Measurements from ENCODE around the gene CNTN4.

Gene CNTN4

DNA sequence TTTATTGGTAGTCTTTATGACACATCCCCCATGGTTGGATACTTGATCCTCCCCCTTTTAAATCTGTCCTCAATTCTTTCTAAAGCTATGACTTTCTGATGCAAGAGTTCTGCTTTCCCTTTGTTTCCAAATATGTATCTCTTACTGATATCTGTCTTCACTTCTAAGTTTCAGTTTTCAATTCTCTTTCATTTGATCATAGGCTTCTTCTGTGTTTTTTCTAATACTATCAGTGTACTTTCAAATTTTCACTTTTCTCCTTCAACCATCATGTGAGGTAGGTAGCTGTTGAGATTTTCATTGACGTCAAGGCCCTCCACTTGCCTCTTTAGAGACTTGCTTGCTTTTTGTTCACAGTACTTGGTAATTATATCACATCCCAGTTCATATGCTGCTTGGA lies 436.5 kb downstream of the CNTN4 start:
- TF ChIP-seq, protein P1, sequence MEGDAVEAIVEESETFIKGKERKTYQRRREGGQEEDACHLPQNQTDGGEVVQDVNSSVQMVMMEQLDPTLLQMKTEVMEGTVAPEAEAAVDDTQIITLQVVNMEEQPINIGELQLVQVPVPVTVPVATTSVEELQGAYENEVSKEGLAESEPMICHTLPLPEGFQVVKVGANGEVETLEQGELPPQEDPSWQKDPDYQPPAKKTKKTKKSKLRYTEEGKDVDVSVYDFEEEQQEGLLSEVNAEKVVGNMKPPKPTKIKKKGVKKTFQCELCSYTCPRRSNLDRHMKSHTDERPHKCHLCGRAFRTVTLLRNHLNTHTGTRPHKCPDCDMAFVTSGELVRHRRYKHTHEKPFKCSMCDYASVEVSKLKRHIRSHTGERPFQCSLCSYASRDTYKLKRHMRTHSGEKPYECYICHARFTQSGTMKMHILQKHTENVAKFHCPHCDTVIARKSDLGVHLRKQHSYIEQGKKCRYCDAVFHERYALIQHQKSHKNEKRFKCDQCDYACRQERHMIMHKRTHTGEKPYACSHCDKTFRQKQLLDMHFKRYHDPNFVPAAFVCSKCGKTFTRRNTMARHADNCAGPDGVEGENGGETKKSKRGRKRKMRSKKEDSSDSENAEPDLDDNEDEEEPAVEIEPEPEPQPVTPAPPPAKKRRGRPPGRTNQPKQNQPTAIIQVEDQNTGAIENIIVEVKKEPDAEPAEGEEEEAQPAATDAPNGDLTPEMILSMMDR (conservative IDR thresholded peaks at IDR 0.05; ENCODE audit: low read depth, low read length) = no peak
- H3K4me3 ChIP-seq (ENCODE audit: low read depth, low read length) = no peak overlapping the region
- no peak for DNase-seq (ENCODE audit: low read depth)

DNA sequence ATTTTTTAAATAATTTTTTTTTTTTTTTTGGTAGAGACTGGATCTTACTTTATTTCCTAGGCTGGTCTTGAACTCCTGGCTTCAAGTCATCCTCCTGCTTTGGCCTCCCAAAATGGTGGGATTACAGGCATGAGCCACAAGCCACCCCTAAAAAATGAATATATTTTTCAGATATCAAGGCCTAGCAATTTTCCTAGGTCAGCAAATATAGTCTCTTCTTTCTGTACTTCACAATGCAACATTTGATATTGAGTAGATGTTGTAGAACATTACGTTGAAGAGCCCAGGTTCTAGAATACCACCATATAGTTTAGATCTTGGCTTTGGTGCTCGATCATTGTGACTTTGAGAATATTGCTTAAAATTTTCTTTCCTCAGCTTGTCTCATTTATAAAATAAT lies 437.9 kb downstream of the CNTN4 start:
- H3K4me3 ChIP-seq (ENCODE audit: low read depth, low read length) = no peak overlapping the region
- no peak for DNase-seq (ENCODE audit: low read depth)
- TF ChIP-seq, protein P1 (conservative IDR thresholded peaks at IDR 0.05; ENCODE audit: low read depth, low read length) = no peak

DNA sequence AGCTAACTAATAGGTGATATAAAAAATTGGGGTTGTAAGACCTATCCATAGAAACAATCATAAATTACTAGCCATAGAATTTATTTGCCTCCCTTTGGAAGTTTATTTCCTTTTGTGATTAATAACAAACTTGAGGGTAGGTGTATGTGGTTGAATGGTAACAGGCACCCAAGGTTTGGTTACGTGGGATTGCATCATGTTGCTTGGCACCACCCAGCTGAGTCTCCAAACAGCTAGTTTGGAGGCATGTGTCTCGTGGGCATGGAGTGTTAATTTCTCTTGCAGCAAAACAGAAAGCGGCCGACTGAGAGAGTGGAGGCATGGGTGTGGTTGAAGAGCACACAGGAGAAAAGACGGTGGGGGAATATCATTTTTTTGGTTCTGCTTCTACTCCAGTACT lies 441.4 kb downstream of the CNTN4 start:
- no peak overlapping the region for H3K4me3 ChIP-seq (ENCODE audit: low read depth, low read length)
- DNase-seq (ENCODE audit: low read depth) = no peak
- TF ChIP-seq, protein P1 (conservative IDR thresholded peaks at IDR 0.05; ENCODE audit: low read depth, low read length) = no peak

DNA sequence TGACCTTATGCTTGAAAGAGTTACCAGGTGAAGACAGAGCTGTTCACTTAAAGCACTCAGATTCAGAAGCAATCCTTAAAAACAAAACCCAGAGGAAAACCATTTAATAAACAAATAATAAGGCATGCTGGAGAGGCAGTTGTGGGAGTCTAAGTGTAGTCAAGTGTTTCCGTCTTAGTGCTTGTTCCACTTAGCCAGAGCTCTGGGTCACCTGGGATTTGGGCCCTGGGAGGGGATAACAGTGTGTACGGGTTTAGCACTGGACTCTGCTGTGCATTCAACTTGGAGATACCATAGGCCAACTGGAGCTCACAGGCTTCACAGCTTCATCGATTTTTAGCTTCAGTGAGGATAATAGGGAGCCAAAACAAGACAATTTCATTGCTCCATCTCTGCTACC lies 444.6 kb downstream of the CNTN4 start:
- DNase-seq (ENCODE audit: low read depth) = no peak
- TF ChIP-seq, protein P1 (conservative IDR thresholded peaks at IDR 0.05; ENCODE audit: low read depth, low read length) = no peak

DNA sequence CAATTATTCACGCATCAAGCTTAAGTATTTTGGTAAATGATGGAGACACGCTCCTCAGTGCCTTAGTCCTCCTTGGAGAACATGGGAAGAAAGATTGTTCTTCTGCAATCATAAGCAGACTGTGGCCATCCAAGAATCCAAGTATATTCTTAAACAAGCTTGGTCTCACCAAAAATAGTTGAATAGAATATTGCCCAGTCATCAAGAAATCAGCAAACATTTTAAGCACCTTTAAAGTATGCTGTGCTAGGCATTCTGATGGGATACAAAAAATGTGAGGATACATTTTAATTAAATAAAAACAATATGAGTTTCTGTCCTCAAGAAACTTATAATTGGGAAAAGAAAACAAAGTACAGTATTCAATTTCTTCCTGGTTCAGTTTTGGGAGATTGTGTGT lies 445.5 kb downstream of the CNTN4 start:
- no peak overlapping the region for H3K4me3 ChIP-seq (ENCODE audit: low read depth, low read length)
- TF ChIP-seq, protein P1 (conservative IDR thresholded peaks at IDR 0.05; ENCODE audit: low read depth, low read length) = no peak
- DNase-seq (ENCODE audit: low read depth) = no peak

More for the DNA sequence above, 444.6 kb downstream of the CNTN4 start:
- H3K4me3 ChIP-seq (ENCODE audit: low read depth, low read length) = no peak overlapping the region

DNA sequence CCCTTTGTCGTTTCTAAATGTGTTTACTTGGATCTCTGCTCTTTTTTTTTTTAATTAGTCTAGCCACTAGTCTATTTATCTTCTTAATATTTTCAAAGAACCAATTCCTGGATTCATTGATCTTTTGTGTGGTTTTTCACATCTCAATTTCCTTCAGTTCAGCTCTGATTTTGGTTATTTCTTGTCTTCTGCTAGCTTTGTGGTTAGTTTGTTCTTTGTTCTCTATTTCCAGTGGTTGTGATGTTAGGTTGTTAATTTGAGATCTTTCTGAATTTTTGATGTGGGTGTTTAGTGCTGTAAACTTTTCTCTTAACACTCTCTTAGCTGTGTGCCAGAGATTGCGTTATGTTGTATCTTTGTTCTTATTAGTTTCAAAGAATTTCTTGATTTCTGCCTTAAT lies 446.1 kb downstream of the CNTN4 start:
- TF ChIP-seq, protein P1 (conservative IDR thresholded peaks at IDR 0.05; ENCODE audit: low read depth, low read length) = no peak
- no peak overlapping the region for H3K4me3 ChIP-seq (ENCODE audit: low read depth, low read length)
- no peak for DNase-seq (ENCODE audit: low read depth)

DNA sequence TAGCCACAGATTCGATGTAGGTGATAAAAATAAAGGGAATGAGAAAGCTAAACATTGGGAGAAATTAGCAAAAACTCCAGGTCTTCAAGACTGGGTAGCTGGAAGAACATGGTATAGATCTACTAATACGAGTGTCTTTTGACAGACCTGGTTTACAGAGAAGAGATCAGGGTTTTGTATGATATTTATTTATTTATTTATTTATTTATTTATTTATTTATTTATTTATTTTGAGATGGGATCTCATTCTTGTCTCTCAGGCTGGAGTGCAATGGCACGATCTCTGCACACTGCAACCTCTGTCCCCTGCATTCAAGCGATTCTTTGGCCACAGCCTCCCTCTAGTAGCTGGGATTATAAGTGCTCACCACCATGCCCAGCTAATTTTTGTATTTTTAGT lies 448.4 kb downstream of the CNTN4 start:
- H3K4me3 ChIP-seq (ENCODE audit: low read depth, low read length) = no peak overlapping the region
- TF ChIP-seq, protein P1 (conservative IDR thresholded peaks at IDR 0.05; ENCODE audit: low read depth, low read length) = no peak
- no peak for DNase-seq (ENCODE audit: low read depth)

Data from choroid plexus epithelial cell (primary cell).